HG03045 (cell line): ENCODE measurements around the gene ANTXR2.

Source experiments
- ATAC-seq: cut with Tn5 transposase; IDR thresholded peaks from one replicate; pipeline ENCODE4 v1.9.1; 2021; ENCODE audit warnings: mild to moderate bottlenecking, moderate library complexity; ENCODE audit not compliant: unreplicated experiment

The ANTXR2 gene

GRCh38 chr4:80092847-80093246 is 19.8 kb upstream of the ANTXR2 start:
- ATAC-seq, result no peak

- ATAC-seq, result no peak
Measured at GRCh38 chr4:80092088-80092487, 19.1 kb upstream of the ANTXR2 start.

- ATAC-seq, result no peak
Measured at GRCh38 chr4:80091688-80092087, 18.7 kb upstream of the ANTXR2 start.

GRCh38 chr4:80091184-80091583 is 18.2 kb upstream of the ANTXR2 start:
- no peak for ATAC-seq

- ATAC-seq, result no peak
Measured at GRCh38 chr4:80090090-80090489, 17.1 kb upstream of the ANTXR2 start.

GRCh38 chr4:80088471-80088870 is 15.4 kb upstream of the ANTXR2 start:
- no peak for ATAC-seq

GRCh38 chr4:80086296-80086695 is 13.3 kb upstream of the ANTXR2 start:
- no peak for ATAC-seq

- ATAC-seq, result no peak
Measured at GRCh38 chr4:80085081-80085480, 12.1 kb upstream of the ANTXR2 start.

- ATAC-seq, result no peak
Measured at GRCh38 chr4:80082693-80083092, 9.7 kb upstream of the ANTXR2 start.

GRCh38 chr4:80081566-80081965 is 8.5 kb upstream of the ANTXR2 start:
- no peak for ATAC-seq

GRCh38 chr4:80079255-80079923 is 6.4 kb upstream of the ANTXR2 start:
- no peak for ATAC-seq

- no peak for ATAC-seq
Measured at GRCh38 chr4:80078346-80079092, 5.5 kb upstream of the ANTXR2 start.

GRCh38 chr4:80077639-80078038 is 4.6 kb upstream of the ANTXR2 start:
- no peak for ATAC-seq

- ATAC-seq, result no peak
Measured at GRCh38 chr4:80076681-80077080, 3.7 kb upstream of the ANTXR2 start.

- no peak for ATAC-seq
Measured at GRCh38 chr4:80075995-80076675, 3.1 kb upstream of the ANTXR2 start.

GRCh38 chr4:80074651-80075050 is 1.6 kb upstream of the ANTXR2 start:
- ATAC-seq, result no peak

- no peak for ATAC-seq
Measured at GRCh38 chr4:80074069-80074468, 1.0 kb upstream of the ANTXR2 start.

- peak; percentile 43 for ATAC-seq
Measured at GRCh38 chr4:80073473-80074008, 512 bp upstream of the ANTXR2 start.

GRCh38 chr4:80072228-80072743 is 743 bp downstream of the ANTXR2 start:
- peak; percentile 28 for ATAC-seq

GRCh38 chr4:80071604-80072227 is 1.3 kb downstream of the ANTXR2 start:
- ATAC-seq, result peak; percentile 28
